ENCODE data around the gene ELL2.

ELL2 gene

DNA sequence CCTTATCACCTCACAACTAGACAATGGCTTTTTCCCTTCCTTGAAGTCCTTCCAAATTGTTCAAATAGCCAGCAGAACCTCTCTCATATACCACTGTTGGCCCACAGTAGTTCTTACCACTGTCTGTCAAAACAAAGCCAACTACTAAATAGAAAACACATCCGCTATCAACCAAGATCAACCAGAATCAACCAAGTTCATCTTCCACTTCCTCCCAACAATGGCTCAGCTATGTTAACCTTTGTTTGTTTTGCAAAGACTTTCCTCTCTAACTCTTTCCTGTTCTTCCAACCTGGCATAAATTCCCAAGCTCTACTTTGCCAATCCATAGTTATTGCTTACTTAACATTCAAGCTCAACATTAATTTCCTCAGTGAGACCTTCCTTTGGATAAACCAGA, 15.2 kb downstream of the ELL2 start:
- no peak for DNase-seq
- Histone ChIP-seq H3K27ac (ENCODE audit: low read length) (no peak overlapping the region), H3K9me3 (replicated peaks; ENCODE audit: insufficient read depth, low read length) (no peaks in the 10 kb centered on the region), H3K4me1 (ENCODE audit: low read length) (peaks cover 22% of the 10 kb centered on the region), H3K36me3 (replicated peaks; ENCODE audit: insufficient read depth, low read length) (no peaks in the 10 kb centered on the region; the same call in 1 of the 2 replicates), H3K9me2 (replicated peaks; ENCODE audit: insufficient read depth, low read length) (no peaks in the 10 kb centered on the region), H3K27me3 (replicated peaks; ENCODE audit: insufficient read depth, low read length) (no peaks in the 10 kb centered on the region), H3K4me3 (ENCODE audit: low read length) (no peak overlapping the region), H4K20me1 (ENCODE audit: insufficient read depth, low read length) (peaks cover 8% of the 10 kb centered on the region; the same call in 1 of the 2 replicates), H3K79me2 (ENCODE audit: low read length) (peaks cover 85% of the 10 kb centered on the region), H3K9ac (ENCODE audit: low read length) (no peak overlapping the region), H2AFZ (ENCODE audit: low read length) (no peak overlapping the region), H3F3A (ENCODE audit: insufficient read depth, low read length) (peaks cover 13% of the 10 kb centered on the region), H3K4me2 (ENCODE audit: low read depth, low read length) (no peak overlapping the region)
- TF ChIP-seq, protein P1, sequence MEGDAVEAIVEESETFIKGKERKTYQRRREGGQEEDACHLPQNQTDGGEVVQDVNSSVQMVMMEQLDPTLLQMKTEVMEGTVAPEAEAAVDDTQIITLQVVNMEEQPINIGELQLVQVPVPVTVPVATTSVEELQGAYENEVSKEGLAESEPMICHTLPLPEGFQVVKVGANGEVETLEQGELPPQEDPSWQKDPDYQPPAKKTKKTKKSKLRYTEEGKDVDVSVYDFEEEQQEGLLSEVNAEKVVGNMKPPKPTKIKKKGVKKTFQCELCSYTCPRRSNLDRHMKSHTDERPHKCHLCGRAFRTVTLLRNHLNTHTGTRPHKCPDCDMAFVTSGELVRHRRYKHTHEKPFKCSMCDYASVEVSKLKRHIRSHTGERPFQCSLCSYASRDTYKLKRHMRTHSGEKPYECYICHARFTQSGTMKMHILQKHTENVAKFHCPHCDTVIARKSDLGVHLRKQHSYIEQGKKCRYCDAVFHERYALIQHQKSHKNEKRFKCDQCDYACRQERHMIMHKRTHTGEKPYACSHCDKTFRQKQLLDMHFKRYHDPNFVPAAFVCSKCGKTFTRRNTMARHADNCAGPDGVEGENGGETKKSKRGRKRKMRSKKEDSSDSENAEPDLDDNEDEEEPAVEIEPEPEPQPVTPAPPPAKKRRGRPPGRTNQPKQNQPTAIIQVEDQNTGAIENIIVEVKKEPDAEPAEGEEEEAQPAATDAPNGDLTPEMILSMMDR (IDR thresholded peaks at IDR 0.05; ENCODE audit: low read length) = no peak
- TF ChIP-seq EZH2phosphoT487 (IDR thresholded peaks at IDR 0.05; ENCODE audit: low read length) (no peak), EZH2 (optimal IDR thresholded peaks at IDR 0.05; ENCODE audit: low read depth, low read length) (no peak)

DNA sequence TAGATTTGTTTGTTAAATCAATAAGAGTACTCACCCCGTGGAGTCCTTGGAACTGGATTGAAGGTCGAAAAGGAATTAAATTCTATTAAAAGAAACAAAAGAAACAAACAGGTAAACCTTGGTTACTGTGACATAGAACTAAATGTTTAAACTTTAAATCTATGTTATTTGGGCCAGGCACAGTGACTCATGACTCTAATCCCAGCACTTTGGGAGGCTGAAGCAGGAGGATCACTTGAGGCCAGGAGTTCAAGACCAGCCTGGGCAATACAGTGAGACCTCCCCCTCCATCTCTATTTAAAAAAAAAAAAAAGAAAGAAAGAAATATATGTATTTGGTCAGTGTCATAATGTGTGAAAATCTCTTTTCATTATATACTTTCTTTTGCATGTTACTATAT, 18.7 kb downstream of the ELL2 start:
- Histone ChIP-seq H3K9ac (ENCODE audit: low read length) (no peak overlapping the region), H3K79me2 (ENCODE audit: low read length) (peaks cover 90% of the 10 kb centered on the region), H3K4me3 (ENCODE audit: low read length) (no peak overlapping the region), H3K27ac (ENCODE audit: low read length) (no peak overlapping the region), H3K4me1 (ENCODE audit: low read length) (peaks cover 20% of the 10 kb centered on the region; the same call in 1 of the 2 replicates), H4K20me1 (ENCODE audit: insufficient read depth, low read length) (no peaks in the 10 kb centered on the region), H3K27me3 (replicated peaks; ENCODE audit: insufficient read depth, low read length) (no peaks in the 10 kb centered on the region), H3K4me2 (ENCODE audit: low read depth, low read length) (no peak overlapping the region), H3K9me2 (replicated peaks; ENCODE audit: insufficient read depth, low read length) (no peaks in the 10 kb centered on the region), H3F3A (ENCODE audit: insufficient read depth, low read length) (no peaks in the 10 kb centered on the region), H3K36me3 (replicated peaks; ENCODE audit: insufficient read depth, low read length) (no peaks in the 10 kb centered on the region; the same call in 1 of the 2 replicates), H2AFZ (ENCODE audit: low read length) (no peak overlapping the region), H3K9me3 (replicated peaks; ENCODE audit: insufficient read depth, low read length) (no peaks in the 10 kb centered on the region)
- no peak for DNase-seq
- TF ChIP-seq, protein P1 (IDR thresholded peaks at IDR 0.05; ENCODE audit: low read length) = no peak

DNA sequence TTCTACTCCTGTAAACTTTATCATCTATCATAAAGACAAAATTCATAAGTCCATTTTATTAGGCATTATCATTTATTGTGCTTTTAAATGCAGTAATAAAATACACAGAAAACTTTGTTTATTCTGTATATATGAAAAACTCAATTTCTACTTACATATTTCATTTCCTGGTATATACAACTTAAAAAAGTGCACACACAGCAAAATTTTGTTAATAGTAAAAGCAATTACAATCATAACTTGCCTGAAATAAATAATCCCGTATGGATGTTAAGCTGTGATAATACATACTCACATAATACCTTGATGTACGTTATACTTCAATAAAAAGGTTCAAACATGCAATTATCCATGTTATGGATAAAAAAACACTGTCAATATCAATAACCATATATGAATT, 19.2 kb downstream of the ELL2 start:
- Histone ChIP-seq H3F3A (ENCODE audit: insufficient read depth, low read length) (no peaks in the 10 kb centered on the region), H3K9me3 (replicated peaks; ENCODE audit: insufficient read depth, low read length) (no peaks in the 10 kb centered on the region), H3K4me2 (ENCODE audit: low read depth, low read length) (no peak overlapping the region), H3K79me2 (ENCODE audit: low read length) (peaks cover 87% of the 10 kb centered on the region), H3K9me2 (replicated peaks; ENCODE audit: insufficient read depth, low read length) (no peaks in the 10 kb centered on the region), H2AFZ (ENCODE audit: low read length) (no peak overlapping the region), H3K27ac (ENCODE audit: low read length) (no peak overlapping the region), H3K4me3 (ENCODE audit: low read length) (no peak overlapping the region), H3K9ac (ENCODE audit: low read length) (no peak overlapping the region), H4K20me1 (ENCODE audit: insufficient read depth, low read length) (no peaks in the 10 kb centered on the region), H3K4me1 (ENCODE audit: low read length) (peaks cover 20% of the 10 kb centered on the region; the same call in 1 of the 2 replicates), H3K36me3 (replicated peaks; ENCODE audit: insufficient read depth, low read length) (no peaks in the 10 kb centered on the region; the same call in 1 of the 2 replicates), H3K27me3 (replicated peaks; ENCODE audit: insufficient read depth, low read length) (no peaks in the 10 kb centered on the region)
- no peak for TF ChIP-seq EZH2phosphoT487 (IDR thresholded peaks at IDR 0.05; ENCODE audit: low read length)
- no peak for TF ChIP-seq EZH2 (optimal IDR thresholded peaks at IDR 0.05; ENCODE audit: low read depth, low read length)
- TF ChIP-seq, protein P1 (IDR thresholded peaks at IDR 0.05; ENCODE audit: low read length) = no peak
- DNase-seq = no peak
